GM10847 (cell line): Measurements from ENCODE around the gene PLA2G4E.

Source experiments
- POLR2A ChIP-seq: IDR thresholded peaks from 2 replicates; pipeline ENCODE4 v1.6.1; 2011; ENCODE audit not compliant: insufficient read length; ENCODE audit errors: extremely low read depth

The PLA2G4E gene

DNA sequence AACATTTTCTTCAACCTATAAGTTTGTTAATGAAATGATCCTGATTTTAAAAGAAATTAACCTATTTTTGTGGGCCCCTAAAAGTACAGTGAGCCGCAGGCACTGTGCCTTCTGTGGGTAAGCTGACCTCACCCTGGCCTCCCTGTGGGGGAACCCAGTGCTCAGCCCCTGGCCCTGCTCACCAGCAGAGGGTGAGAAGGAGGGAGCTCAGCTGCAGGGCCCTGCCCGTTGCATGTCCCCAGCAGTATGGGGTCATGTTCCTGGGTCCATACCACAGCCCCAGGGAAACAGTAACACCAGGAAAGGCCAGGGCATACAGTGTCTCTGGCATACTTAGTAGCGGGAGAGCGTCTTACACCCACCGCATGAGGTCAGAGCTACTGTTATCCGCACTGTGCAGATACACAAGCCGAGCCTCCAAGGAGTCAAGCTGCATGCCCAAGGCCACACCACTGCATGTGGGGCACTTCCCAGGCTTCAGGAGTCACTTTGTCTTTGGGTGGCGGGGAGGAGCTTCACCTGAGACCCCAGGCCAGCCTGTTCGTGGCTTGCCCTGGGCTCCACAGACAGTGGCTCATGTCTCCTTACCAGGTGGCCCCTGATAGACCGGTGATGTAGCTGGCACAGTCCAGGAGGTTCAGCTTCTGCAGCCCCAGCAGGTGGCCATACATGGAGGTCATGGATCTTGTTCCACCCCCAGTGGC is 25.9 kb downstream of the PLA2G4E start:
- no peak for TF ChIP-seq POLR2A

DNA sequence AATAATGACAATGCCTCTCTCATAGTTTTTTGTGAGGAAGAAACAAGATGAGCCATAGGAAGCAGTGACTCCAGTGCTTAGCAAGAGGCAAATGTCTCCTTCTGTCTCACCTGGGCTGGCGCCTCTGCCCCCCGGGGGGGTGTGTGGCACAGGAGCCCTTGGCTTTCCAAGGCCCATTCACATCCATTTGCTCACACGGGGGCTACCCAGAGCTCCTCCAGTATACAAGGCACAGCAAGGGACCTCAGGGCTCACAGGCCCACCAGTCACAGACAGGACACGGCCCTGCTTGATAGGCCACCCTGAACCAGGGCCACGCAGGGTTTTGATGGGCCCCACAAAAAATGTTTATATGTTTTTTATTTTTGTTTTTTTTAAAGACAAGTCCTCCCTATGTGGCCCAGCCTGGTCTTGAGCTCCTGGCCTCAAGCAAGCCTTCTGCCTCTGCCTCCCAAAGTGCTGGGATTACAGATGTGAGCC is 26.6 kb downstream of the PLA2G4E start:
- TF ChIP-seq POLR2A: no peak

DNA sequence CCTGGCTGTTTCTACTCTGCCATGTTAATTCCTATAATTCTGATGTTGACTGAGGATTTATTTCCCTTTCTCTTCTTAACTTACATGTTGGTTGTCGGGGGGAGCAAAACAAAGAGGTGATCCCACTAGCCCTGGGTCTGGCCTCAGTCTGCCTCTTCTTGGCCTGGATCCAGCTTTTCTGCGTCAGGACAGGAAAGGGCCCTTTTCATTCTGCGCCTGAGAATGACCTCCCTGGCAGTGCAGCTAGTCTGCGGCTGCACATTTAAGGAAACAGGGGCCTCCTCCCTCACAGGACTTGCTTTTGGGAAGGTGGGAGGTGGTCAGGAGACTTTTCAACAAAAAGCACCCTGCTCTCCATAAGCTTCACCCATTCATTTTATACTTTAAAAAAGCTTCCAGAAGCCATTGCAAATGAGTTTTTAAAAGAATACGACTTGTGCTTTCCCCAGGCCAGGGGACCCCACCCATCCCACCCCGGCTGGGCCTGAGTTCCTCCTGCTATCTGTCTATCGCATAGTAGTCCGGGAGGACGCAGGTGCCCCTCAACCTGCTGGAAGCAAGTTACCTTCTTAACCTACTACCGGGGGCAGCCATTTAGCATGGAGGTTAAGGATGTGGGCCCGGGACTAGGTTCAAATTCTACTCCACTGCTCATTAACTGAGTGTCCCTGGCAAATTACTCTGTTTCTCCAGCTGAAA is 27.2 kb downstream of the PLA2G4E start:
- no peak for TF ChIP-seq POLR2A

DNA sequence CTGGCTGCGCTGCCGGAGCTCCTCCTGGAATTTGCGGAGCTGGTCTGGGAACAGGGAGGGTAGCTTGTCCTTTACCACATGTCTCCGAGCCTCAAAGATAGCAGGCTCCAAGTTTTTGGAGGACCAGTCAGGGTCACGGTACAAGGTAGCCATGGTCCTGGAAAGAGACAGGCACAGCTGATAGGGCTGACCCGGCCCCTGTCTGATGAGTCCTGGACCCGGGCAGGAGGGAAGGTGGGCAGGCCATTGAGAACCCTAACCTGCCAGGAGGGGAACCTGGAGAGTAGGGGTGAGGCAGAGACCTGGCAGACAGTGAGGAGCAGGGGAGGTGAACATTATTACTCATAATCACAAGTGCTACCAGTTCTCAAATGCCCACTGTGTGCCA is 28.0 kb downstream of the PLA2G4E start:
- TF ChIP-seq POLR2A: no peak

DNA sequence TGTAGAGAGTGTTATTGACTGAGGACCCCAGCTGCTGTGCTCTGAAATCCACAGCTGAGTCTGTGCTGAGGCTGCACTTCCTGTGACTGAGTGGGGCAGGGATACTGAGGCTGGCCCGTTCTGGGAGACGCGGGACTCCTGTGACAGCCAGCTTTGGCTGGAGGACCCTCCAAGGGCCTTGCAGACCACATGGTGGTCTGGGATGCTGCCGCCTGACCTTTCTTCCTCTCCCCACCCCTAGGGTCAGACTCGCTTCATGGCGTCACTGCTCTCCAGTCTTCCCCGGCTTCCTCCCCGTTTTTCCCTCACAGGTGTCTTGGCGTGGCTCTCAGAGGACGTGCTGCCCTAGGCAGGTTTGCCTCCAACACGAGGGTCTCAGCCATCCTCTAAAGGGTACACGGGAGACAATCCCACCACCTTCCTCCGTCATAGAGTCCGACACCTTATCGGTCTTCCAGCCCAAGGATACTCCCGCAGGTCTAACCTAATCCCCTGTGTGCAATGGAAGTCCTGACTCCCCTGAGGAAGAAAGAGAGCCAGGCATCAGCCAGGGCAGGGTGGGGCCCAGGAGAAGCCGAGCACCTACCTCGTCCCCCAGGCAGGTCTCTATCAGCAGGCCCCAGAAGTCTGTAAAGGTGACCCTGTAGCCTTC is 28.6 kb downstream of the PLA2G4E start:
- no peak for TF ChIP-seq POLR2A

DNA sequence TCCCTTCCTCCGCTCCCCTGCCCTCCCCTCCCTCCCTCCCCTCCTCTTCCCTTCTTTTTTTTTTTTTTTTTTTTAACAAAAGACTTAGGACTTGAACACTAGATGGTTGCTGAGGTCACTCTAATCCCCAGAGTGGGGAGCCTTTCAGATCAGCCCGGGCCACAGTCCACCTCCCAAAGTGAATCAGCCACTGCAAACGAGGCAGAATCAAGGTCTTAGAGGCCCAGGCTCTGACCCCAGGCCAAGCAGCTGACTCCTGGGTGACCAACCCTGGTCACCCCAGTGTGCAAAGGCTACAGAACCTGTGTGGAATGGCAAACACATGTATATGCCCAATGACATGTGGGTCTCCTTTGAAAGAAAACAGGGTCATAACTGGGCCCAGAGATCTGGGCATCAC is 30.2 kb downstream of the PLA2G4E start:
- no peak for TF ChIP-seq POLR2A

DNA sequence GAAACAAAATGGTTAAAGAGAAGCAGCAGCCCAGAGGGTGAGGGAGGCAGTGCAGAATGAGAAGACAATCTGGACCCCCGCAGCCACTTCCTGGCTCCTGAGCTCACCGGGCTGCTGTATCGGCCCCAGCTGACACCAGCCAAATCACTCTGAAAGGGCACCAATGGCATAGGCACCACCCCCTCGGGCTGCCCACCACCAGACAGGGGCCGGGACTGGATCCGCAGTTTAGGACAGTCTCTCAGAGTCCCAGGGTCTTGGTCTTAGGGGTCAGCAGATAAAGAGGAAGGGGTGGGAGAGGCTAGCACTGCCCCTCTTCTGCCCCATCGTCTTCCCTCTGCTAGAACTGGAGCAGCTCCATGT is 30.6 kb downstream of the PLA2G4E start:
- TF ChIP-seq POLR2A: no peak

DNA sequence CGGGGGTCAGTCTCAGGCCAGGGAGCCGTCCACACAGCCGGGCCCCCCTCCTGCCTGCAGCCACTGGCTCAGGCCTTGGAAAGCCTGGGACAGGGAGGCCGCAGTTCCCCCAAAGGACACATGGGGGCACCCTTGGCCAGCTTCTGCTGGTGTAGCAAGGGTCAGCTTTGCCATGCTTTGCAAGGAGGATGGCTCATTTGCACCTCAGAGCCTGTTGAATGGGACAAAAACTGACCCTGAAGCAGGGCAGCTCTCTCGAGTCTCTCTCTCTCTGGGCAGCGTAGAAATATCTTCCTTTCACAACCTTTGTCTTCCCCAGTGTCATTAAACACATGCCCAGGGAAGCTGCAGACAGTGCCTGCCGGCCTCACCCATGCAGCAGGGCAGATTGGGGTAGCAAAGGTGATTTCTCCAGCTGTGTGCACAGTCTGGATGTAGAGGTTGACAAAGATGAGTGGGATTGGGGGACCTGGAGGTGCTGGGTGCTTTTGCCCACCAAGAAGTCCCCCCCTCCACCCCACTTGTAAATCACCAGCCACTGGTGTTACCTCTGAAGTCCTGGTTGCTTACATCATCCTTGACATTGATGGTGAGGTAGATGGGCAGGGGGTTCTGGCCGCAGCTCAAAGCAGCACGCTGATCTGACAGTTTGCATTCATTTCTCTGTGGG is 31.1 kb downstream of the PLA2G4E start:
- no peak for TF ChIP-seq POLR2A

DNA sequence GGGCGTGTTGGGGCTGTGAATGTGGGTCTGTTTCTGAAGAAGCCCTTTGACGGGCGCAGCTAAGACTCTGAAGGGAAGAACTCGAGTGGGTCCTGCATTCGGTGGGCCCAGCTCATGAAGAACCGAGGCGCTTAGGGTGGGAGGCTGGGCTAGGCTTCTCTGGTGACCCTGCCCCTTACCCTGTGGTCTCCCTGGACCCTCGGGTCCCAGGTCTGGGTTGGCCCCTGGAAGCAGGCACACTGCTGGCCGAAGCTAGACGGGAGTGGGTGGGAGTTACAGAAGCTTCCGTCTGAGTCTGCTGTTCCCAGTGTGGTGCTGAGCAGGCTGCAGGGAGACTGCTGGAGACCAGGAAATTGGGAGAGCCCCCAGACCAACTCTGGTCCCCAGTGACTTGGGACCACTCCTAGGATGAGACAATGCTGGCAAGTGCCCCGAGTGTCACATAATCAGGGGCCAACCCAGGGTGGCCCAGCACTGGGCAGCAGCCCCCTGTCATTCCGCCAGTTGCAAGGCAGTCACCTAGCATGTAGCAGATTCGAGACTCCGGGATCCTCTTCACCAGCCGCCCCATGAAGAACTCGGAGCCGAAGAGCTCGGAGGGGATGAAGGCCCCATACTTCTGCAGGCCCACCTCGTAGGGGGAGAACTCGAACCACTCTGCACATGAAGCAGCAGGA is 31.8 kb downstream of the PLA2G4E start:
- no peak for TF ChIP-seq POLR2A

DNA sequence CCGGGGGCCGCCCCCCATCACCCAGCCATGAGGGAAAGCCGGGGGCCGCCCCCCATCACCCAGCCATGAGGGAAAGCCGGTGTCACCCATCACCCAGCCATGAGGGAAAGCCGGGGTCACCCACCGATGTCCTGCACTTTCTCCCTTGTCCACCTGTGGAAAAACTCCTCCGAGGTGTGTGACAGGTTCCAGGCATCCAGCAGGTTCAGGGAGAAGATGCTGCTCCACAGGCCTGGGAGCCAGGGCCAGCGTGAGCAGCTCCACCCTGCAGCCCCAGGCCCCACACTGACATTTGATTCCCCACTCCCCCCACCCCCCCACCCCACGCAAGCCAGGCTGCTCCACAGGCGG is 32.9 kb downstream of the PLA2G4E start:
- no peak for TF ChIP-seq POLR2A

DNA sequence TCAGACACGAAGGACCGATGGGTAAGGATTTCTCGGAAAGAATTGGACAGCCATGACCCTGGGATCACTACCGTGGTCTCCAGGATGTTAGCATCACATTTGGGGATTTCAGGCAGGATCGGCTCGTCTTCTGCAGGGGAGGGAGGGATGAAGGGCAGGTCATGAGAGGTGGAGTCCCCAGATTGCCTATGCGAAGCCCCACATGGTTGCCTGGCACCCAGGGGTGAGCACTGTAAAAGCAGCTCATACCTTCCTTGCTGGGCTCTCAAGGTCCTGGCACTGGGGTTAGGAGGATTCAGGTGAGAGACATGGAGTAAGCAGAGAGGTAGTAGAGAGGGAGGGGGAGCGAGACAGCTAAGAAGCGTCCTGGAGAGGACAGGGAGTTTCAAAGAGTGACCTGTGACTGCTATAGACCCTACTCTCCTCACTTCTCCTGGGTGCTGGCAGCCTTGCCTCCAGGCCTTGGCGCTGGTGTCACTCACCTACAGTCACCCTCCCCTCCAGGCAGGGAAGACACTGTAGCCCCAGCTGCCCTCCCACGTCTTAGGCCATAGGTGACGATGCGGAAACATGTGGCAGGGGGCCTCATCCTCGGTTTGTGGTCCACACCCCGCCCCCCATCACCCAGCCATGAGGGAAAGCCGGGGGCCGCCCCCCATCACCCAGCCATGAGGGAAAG is 33.5 kb downstream of the PLA2G4E start:
- no peak for TF ChIP-seq POLR2A

DNA sequence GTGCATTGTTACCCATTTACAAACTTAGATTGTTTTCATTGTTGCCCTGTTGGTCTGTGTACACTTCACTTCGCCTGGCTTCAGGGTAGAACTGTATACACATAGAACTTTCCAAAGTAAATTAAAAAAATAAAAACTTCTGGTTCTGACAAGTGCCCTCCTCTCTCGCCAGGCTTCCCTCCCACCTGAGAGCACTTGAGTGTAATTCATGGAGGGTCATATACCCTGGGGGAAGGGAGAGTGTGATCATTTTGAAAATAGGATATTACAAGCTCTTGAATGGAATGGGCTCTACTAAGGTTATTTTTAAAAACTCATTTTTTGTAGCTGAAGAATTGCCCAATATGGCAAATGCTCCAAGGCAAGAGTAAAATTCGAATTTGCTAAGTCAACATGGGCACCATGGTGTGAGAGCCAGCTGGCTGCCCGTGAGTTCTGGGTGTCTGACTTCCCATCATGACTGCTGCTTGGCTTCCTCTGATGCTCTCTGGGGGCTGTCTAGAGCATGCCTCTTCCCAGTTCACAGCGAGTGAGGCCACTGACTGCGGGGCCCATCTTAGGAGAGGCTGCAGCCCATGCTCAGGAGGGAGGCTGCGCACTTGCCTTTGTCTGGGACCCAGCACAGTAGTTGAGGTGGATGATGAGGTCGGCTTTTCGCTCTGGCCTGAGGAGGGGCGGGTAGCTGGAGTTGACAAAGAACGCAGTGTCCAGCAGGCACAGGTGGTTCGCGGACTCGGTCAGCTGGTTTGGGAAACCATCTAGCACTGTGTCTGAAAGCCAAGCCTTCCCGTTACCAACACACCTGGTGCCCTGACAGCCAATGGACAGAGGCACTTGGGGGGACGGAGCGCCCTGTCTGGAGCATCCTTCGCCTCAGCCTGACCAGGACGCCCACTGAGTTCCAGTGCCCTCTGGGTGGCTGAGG is 35.3 kb downstream of the PLA2G4E start:
- no peak for TF ChIP-seq POLR2A

DNA sequence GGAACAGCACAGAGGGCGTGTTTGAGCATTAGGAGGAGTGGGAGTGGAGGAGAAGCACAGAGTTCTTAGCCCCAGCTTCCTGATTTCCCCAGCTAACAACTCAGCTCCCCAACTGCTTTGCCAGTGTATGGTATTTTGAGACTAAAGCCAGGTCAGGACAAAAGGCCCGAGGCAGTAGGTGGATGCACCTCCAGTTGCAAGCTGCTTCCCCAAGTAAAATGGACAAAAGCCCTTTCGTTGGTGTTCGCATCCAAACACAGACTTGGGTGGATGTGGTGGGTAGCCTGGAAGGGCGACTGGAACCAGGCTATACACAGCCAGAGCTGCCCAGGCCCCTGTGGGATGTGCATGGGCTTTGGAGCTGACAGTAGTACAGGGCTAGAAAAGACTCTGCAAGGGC is 36.2 kb downstream of the PLA2G4E start:
- no peak for TF ChIP-seq POLR2A
